22Rv1 (cell line): ENCODE measurements around the gene ASCL2.

ENCODE experiments used
- CTCF ChIP-seq: fragments of 450-650 bp; IDR thresholded peaks from 2 replicates; pipeline ENCODE4 v1.5.1; 2017; ENCODE audit warnings: mild to moderate bottlenecking
- ZFX ChIP-seq: fragments of 450-650 bp; IDR thresholded peaks from 2 replicates; pipeline ENCODE4 v1.6.1; 2017; ENCODE audit warnings: antibody characterized with exemption, borderline replicate concordance

DNA sequence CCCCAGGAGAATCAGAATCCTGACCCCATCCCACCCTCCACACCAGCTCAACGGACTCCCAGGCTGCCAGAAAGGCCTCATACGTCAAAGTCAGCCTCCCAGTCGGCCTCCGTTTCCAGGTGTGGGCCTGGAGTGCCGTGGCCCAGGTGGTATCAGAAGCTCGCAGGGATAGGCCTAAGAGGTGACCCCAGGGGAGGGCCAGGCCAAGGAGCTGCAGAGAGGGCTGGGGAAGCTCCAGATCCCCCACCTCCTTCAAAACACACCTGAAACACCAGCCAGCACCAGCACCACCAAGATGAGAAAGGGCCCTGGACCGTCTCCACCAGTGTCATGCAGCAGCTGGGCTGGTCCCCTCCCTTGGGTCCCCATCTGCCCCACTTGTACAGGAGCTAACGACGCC is 20.3 kb downstream of the ASCL2 start:
- no peak for TF ChIP-seq CTCF
- no peak for TF ChIP-seq ZFX
